Measurements from ENCODE around the gene MFAP2. TPM values are rescaled to one million over a fixed set of nuclear protein-coding genes. Genes with fewer than 3 reads are reported as not detected.

MFAP2 gene, protein sequence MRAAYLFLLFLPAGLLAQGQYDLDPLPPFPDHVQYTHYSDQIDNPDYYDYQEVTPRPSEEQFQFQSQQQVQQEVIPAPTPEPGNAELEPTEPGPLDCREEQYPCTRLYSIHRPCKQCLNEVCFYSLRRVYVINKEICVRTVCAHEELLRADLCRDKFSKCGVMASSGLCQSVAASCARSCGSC
- 26.4 and 28.5 TPM in 2 replicates for total RNA-seq

DNA sequence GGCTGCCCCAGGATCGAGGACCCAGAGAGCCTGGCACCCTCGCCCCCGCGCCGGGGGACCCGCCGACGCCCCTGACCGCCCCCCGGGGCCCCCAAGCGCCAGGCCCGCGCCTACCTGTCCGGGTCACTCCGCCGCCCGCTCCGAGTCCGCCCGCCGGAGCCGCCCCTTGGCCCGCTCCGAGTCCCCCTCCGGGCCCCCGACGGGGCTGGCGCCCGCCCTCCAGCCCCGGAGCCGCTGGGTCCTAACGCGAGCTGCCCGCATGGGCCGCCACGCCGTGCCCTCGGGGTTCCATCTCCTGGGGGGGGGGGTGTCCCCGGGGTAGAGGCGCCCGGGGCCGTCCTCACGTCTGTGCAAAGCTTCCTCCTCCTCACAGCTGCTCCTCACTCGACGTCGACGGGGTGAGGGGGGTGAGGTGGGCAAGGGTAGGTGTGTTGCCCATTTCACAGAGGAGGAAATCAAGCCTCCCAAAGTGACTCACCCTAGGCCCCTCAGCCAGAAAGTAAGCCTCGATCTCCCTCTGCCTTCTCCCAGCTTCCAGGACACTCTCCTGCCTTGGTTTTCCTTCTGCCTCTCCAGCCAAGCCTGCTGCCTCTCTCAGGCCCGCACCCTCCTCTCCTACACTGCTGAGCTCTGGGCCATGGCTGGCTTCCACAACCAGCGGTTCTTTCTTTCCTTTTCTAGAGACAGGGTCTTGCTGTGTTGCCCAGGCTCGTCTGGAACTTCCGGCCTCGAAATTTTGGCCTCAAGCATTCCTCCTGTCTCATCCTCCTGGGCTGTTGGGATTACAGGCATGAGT is at the start of gene MFAP2:
TSS of gene MFAP2 (minus strand) at position 148 of the 796 bp plus-strand sequence. CDS start 2,347 bp downstream, outside the sequence.

DNA sequence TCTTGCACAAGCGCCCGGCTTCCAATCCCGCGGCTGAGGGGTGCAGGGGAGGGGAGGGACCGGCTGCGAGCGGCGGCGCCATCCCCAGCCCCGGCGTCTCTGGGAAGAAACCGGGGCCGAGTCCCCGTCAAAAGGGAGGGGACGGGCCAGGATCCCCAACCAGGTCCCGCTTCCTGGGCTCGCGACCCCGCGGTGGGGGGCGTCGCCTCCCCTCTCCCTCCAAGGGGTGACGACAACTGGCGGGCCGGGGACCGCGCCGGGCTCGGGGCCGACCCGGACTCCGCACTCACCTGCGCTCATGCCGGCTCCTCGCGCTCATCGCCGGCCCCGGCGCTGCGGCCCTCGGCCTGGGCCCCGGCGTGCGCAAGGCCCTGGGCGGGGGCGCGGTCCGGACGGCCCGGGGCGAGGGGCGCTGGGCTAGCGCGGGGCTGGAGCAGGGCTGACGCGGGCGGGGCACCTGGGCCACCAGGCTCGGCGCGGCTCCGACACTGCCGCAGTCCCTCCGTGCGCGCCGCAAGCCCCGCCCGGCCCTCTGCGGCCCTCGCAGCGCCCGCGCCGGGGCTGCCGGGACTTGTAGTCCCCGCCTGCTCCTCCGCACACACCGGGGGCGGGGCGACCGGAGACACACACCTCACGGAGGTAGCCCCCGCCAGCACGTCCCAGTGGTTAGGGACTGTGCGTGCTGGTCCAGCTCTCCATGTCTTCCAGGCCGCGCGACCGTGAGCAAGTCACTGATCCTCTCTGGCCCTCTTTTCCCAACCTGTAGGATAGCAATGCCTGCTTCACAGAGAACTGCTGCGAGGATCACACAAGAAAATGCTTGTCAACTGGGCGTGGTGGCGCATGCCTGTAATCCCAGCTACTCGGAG is 31.3 kb upstream of the MFAP2 start, which contains the start of gene ATP13A2:
TSS of gene ATP13A2 (minus strand) at position 490 of the 869 bp plus-strand sequence. CDS start at position 300, 190 bp downstream.

Other genes starting within 250 kb of the MFAP2 start
- under 0.01 TPM in 1 of 2 replicates, not detected in the other for gene RNU1-4, start 240.1 kb downstream of the MFAP2 start, total RNA-seq
- gene RNU1-2, start 84.6 kb downstream of the MFAP2 start, total RNA-seq, result under 0.01 TPM in 1 of 2 replicates, not detected in the other
- 12.0 and 14.5 TPM in 2 replicates for gene CROCC, start 58.7 kb downstream of the MFAP2 start, total RNA-seq
- 12.8 and 21.1 TPM in 2 replicates for gene ATP13A2, start 31.3 kb upstream of the MFAP2 start, total RNA-seq
- gene SDHB, start 73.4 kb upstream of the MFAP2 start, total RNA-seq, result 166 and 169 TPM in 2 replicates
- under 0.01 TPM in 1 of 2 replicates, not detected in the other for gene PADI2, start 138.8 kb upstream of the MFAP2 start, total RNA-seq
- not detected in 2 replicates for gene PADI1, start 224.5 kb upstream of the MFAP2 start, total RNA-seq